ENCODE data around the gene SLC12A3.
"Not testable (repeated sequence)": the region's sequence is repeated elsewhere in the genome, so short reads cannot be mapped to it uniquely, and the experiment has no call there.

Gene SLC12A3

DNA sequence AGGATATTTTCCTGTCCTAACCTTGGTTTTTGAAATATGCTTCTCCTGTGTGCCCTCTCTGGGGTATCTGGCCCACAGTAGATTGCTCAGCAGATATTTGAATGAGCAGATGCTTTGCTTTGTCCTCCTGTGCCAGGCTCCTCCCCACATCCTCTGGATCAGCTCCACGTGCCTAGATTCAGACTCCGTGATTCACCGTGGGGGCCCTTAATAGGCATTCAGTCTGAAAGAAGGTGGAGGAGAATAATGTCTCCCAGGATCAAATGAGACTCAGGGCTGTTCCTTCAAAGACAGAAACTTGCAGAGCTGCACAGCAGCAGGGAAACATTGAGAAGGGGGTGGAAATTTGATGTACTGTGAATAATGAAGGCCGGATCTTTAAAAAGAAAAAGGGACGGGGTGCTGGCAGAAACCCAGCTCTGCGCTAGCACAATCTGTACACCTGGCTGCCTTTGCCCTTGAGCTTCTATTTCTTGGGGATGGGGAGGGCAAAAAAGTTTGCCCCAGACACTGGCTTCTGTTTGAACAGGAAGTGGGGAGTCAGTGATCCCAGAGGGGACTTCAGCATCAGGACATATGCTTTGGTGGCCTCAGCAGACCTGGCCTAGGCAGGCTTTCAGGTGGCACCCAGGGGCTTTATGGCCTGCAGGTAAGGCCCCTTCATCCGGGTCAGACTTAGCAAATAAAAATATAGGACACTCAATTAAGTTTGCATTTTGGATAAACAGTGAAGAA lies 15.9 kb upstream of the SLC12A3 start:
- no peak for DNase-seq

DNA sequence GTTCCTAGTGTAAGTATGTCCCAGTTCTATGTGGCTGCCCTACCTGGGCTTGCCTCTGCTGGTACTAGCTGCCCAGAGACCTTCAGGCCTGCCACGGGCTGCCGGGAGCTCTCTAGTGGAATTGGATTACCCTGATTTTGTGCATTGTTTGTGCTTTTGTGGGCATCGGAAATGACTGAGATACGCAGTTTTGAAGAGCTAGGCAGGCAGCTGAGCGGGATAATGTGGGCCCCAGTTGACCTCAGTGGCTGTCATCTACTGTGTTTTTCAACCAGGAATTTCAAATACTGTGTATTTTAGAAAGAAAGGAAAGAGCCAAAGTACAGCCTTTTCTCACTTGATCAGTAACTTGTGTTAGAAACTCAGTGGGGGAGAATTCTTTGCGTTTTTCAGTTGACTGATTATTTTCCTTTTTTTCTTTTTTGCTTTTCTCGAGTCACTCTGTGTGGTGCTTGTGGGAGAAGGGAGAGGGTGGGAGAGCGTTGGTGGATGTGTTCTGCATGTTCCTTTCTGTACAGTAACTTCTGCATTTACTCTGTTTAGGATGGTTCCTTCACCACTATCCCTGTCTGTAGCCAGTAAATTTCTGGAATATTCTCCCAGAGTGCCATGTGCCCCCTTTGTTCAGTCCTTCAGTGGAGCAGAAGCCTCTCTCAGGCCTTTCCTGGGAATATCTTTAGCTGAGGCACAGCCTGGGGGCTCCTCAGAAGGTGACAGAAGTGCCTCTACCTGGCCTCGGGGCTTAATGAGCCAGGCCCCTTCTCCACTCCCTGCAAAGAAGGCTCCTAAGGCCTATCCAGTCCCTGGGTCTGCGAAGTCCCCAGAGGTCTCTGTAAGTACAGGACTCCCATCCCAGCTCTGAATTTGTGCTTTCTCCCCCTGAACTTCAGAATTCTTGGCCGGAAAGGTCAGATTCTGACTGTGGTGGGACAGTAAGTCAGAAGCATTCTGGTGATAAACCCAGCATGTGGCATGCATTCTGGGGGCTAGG lies 15.0 kb upstream of the SLC12A3 start:
- no peak for DNase-seq

DNA sequence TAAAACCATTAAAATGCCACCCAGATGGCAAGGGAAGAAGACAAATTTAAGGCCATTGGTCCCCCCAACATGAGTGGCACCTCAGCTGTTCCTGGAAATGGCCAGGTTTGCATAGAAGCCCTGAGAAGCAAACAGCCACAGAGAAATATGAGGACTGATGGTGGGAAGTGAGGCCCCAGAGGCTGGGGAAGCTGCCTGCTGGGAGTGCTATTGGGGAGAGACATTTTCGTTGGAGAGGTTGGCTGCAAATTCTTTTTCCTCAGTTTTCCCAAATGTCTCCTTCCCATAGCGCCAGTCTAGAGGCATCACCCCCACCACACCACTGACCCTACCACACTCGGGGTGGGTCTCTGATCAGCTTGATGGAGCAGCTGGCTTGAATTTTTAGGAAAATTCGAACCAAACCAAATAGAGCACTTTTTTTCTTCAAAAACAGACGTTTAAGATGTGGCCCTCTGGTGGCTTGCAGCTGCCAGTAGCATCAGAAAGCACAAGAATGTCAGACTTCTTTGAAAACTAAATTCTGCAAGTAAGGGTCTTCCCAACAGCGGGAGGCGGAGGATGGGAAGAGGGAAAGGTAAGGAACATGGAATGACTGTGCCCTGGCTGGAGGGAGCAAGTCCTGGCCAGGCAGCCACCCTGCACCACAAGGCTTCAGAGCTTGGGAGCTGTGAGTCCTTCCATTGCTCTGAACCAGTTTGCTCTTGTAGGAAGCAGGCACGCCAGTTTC lies 13.2 kb upstream of the SLC12A3 start:
- no peak for DNase-seq

GRCh38 chr16:56852401-56852730 lies 12.6 kb upstream of the SLC12A3 start:
- no peak for DNase-seq

DNA sequence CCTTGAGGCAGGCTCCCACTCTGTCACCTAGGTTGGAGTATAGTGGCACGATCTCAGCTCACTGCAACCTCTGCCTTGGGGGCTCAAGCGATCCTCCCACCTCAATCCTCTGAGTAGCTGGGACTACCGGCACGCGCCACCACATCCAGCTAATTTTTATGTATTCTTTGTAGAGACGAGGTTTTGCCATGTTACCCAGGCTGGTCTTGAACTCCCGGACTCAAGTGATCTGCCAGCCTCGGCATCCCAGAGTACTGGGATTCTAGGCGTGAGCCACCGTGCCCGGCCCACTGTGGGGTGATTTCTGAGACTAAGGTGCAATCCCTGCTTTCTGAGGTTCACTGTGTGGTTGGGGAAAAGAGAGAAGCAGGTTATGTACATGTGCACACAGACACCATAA lies 12.0 kb upstream of the SLC12A3 start:
- DNase-seq: no peak

DNA sequence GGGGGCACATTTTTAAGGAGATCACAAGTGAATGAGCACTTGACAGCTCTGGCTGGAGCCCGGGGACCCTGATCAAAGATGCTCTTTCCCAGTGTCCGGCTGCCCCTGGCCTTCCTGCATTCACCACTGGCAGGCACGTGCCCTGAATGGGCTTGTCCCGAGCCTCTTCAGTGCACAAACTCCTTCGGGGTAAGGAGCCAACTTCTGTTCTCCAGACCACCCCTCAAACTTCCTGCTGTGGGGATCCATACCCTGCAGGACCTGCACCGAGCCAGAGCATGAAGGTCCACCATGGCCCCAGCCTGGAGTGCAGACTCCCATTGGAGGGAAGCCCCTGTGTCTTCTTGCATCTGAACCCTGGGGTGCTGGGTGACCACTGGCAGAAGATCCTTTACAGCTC lies 9.8 kb upstream of the SLC12A3 start:
- no peak for DNase-seq

DNA sequence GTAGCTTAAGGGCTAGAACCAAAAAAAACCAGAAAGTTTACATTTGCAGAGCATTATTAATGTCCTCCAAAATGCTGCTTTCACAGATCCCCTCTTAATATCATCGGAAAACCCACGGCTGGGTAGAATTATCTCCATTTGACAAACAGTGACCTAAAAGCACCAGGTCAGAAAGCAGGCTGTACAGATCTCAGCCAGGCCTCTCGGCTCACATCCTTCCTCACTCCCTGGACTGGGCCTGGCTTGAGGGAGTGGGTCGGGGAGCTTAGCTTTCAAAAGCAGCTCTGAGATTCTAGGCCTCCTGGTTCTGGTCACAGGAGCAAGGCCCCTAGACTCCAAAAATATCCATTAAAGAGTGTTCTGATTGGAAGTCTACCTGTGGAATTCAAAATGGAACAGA lies 9.1 kb upstream of the SLC12A3 start:
- no peak for DNase-seq

GRCh38 chr16:56856876-56857447 lies 8.0 kb upstream of the SLC12A3 start:
- DNase-seq: no peak

GRCh38 chr16:56858374-56858773 lies 6.6 kb upstream of the SLC12A3 start:
- no peak for DNase-seq

DNA sequence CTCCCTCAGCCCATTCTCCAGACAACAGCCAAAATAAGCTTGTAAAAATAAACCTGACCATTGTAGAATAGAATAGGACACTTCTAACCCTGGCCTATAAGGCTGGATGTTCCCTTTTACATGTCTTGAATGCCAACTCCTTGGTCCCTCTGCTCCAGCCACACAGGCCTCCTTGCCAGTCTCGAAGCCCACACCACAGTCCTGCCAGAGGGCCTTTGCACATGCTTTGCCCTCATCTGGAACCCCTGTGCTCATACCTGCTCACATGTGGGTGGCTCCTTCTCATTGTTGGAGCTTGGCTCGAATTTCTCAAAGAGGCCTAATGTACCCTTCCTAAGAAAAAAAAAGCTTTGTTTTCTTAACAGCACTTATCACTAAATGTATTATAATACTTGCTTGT lies 5.4 kb upstream of the SLC12A3 start:
- no peak for DNase-seq

GRCh38 chr16:56860226-56861020 lies 4.6 kb upstream of the SLC12A3 start:
- peak in 1 of 2 donors; percentile 40 for DNase-seq

GRCh38 chr16:56861092-56861610 lies 3.9 kb upstream of the SLC12A3 start:
- no peak for DNase-seq

GRCh38 chr16:56861756-56862155 lies 3.3 kb upstream of the SLC12A3 start:
- DNase-seq: no peak

- DNase-seq: no peak
Observed at GRCh38 chr16:56862776-56863175, 2.2 kb upstream of the SLC12A3 start.

DNA sequence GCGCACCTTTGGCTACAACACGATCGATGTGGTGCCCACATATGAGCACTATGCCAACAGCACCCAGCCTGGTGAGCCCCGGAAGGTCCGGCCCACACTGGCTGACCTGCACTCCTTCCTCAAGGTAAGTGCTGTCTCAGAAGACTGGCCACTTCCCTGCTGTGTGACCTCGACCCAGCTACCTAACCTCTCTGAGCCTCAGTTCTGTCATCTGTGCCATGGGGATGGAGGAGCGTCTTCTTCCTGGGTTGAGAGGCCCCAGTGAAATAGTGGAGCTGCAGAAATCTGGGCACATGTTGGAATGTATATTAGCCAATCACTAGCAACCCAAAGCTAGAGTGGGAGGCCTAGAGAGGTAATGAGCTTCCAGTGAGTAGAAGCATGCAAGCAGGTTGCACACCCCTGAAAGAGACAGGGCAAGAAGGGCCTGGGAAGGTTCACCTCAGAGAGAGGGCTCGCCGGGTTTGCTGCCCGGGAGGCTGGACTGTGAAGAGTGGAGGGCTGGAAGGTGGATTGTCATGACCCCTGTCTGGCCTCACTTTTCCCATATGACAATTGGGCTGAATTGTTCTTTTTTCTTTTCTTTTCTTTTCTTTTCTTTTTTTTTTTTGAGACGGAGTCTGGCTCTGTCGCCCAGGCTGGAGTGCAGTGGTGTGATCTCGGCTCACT lies 521 bp downstream of the SLC12A3 start:
- DNase-seq: no peak

DNA sequence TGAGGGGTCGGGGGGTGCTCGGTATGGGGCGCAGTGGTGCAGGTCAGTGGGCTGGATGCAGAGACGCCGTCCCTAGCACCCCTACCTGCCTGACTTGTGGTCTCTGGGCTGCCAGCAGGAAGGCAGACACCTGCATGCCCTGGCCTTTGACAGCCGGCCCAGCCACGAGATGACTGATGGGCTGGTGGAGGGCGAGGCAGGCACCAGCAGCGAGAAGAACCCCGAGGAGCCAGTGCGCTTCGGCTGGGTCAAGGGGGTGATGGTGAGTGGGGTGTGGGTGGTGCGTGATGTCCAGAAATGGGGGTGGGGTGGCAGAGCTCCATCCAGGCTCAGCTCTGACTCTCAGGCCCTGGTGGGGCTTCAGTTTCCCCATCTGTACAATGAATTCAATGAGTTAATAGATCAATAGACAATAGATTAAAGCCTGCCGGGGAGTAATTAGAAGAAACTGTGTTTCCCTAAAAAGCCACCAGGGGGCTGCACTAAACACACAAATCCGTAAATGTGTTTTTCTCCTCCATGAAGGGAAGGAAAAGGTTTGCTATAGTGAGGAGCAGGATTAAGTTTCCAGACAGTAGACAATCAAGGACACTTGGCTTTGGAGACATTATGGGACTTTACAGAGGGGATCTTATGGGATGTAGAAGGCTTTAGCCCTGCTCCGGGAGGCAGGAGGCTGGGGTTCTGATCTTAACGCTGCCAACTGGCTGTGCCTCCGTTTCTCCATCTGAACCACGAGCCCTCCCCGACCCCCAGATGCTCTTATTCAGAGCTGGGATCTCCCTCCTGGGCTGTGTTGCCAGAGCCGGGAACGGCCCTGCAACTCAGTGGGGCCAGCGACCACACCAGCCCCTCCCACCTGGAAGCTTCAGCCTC lies 2.2 kb downstream of the SLC12A3 start:
- peak; percentile 38 to 47 for DNase-seq

GRCh38 chr16:56868175-56868574 lies 3.2 kb downstream of the SLC12A3 start:
- no peak for DNase-seq

DNA sequence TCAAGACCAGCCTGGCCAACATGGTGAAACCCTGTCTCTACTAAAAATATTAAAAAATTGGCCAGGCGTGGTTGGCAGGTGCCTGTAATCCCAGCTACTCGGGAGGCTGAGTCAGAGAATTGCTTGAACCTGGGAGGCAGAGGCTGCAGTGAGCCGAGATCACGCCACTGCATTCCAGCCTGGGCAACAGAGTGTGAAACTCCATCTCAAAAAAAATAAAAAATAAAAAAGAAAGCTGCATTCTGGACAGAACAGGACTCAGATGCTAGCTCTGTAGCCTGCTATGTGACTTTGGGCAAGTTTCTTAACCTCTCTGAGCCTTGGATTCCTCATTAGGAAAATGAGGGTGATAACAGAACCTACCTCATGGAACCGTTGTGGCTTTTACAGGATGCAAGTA lies 3.8 kb downstream of the SLC12A3 start:
- not testable (repeated sequence) for DNase-seq

GRCh38 chr16:56869513-56870275 lies 4.7 kb downstream of the SLC12A3 start:
- no peak for DNase-seq

Measured in activated CD4-positive, alpha-beta T cell treated with anti-CD3 and anti-CD28 coated beads for 4 hours (primary cell).